Measurements from ENCODE around the gene POLDIP2. TPM values are rescaled to one million over a fixed set of nuclear protein-coding genes. Genes with fewer than 3 reads are reported as not detected.
A peak's percentile ranks its signal among the peaks of the same experiment; 100 is the strongest.

Gene POLDIP2
- total RNA-seq, 2 experiments from 2014 or later: 88.8 to 89.2 TPM

DNA sequence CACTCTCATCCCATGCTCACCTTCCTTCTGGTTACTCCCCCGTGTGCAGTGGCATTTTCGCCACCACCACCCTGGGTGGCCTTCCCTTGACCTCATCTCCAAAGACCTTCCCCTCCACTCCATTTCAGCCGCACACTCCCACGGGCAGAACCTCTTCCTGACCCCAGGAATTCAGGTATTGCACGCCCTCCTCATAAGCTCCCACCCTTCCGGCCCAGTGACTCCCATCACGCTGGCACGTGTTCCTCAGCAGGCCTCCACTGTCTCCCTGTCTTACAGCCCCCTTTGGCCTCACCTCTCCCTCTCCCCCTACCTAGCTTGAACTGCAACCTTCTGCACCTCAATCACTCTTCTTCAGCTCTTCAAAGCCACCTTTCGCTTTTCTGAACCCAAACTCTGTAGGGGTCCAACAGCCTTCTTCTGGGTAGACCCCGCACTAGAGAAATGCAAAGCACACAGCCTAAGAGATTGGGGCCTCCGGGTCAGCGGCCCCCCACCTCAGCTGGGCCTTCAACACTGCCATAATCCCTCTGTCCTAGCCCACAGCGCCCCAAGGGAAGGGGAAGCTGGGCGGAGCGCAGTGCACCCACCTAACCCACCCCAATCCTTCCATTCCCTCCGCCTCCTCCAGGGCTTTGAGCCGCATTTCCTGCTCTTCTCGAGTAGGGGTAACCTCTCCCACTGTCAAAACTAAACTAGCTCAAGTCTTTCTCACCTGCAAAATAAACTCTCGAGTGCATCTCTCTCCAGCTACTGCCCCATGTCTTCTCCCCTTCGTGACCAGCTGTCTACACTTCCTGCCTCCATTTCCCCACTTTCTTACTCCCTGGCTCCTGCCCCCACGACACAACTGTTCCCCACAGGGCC lies 40.0 kb downstream of the POLDIP2 start:
- Histone ChIP-seq H3K79me2 (ENCODE audit: insufficient read depth, low read depth, low read length) (peaks cover 32% of the 10 kb centered on the region), H2AFZ (ENCODE audit: low read length) (peak overlapping the region; percentile 53; the same call in 1 of the 2 replicates), H3K9me3 (ENCODE audit: low read length) (no peaks in the 10 kb centered on the region), H3K4me2 (ENCODE audit: low read length) (peak overlapping the region; percentile 91), H4K20me1 (ENCODE audit: insufficient read depth, low read length) (no peaks in the 10 kb centered on the region), H3K36me3 (ENCODE audit: insufficient read depth, low read length) (peaks cover 23% of the 10 kb centered on the region), H3K27ac (ENCODE audit: low read depth, low read length, poor library complexity, severe bottlenecking) (no peak overlapping the region), H3K4me3 (ENCODE audit: low read depth, low read length, poor library complexity, severe bottlenecking) (peak overlapping the region; percentile 89), H3K4me1 (ENCODE audit: insufficient read depth, low read length, poor library complexity, severe bottlenecking) (peaks cover 27% of the 10 kb centered on the region), H3K9me2 (ENCODE audit: insufficient read depth, low read length) (no peaks in the 10 kb centered on the region)
- intact Hi-C loops (cut with micrococcal nuclease; ENCODE audit: unreplicated experiment): no loop called here
- BruUV-seq (replicated peaks): no TSS peak
- TF ChIP-seq, protein P1, sequence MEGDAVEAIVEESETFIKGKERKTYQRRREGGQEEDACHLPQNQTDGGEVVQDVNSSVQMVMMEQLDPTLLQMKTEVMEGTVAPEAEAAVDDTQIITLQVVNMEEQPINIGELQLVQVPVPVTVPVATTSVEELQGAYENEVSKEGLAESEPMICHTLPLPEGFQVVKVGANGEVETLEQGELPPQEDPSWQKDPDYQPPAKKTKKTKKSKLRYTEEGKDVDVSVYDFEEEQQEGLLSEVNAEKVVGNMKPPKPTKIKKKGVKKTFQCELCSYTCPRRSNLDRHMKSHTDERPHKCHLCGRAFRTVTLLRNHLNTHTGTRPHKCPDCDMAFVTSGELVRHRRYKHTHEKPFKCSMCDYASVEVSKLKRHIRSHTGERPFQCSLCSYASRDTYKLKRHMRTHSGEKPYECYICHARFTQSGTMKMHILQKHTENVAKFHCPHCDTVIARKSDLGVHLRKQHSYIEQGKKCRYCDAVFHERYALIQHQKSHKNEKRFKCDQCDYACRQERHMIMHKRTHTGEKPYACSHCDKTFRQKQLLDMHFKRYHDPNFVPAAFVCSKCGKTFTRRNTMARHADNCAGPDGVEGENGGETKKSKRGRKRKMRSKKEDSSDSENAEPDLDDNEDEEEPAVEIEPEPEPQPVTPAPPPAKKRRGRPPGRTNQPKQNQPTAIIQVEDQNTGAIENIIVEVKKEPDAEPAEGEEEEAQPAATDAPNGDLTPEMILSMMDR (conservative IDR thresholded peaks at IDR 0.05; ENCODE audit: low read length): no peak
- TF ChIP-seq EZH2phosphoT487 (IDR thresholded peaks at IDR 0.05; ENCODE audit: borderline replicate concordance, low read depth, low read length): no peak
- CTCF ChIA-PET (ENCODE audit: unreplicated experiment): interaction anchor here (0.6 kb wide), 1 partner anchor 18 kb away, joined by 3 read pairs; the partner anchor contains the start of gene TNFAIP1
- no peak for DNase-seq (ENCODE audit: low spot score)
- POLR2A ChIA-PET: interaction anchor here (0.6 to 3.8 kb wide), 4 partner anchors 13 to 1454 kb away, joined by 3 to 20 read pairs (median 4); partner anchors contain the start of genes IFT20, POLDIP2 and TNFAIP1

DNA sequence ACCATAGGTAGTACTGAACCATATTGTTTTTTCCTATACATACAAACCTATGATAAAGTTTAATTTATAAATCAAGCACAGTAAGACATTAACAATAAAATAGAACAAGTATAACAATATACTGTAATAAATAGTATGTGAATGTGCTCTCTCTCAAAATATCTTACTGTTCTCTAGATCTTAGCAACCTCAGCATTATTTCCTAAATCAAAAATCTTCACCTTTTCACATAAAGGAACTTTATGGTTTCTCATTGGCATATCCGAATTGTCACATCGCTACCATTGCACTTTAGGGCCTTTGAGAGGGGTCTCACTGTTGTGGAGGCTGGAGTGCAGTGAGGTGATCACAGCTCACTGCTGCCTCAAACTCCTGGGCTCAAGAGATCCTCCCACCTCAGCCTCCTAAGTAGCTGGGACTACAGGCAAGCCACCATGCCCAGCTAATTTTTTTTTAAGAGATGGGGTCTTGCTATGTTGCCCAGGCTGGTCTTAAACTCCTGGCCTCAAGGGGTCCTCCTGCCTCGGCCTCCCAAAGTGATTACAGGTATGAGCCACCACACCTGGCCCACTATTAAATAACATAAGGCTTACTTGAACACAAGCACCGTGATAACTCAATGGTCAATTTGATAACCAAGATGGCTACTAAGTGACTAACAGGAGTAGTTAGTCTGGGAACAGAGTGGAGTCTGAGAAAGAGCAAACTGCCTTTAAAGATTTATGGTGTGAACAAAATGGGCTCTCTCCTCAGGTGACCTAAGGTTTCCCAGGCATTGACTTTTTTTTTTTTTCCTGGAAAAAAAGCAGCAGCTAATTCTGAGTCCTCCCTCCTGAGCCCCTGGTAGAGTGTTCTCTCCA lies 41.3 kb downstream of the POLDIP2 start:
- H4K20me1 ChIP-seq (ENCODE audit: insufficient read depth, low read length): no peaks in the 10 kb centered on the region
- H3K4me1 ChIP-seq (ENCODE audit: insufficient read depth, low read length, poor library complexity, severe bottlenecking): peaks cover 19% of the 10 kb centered on the region
- H3K4me3 ChIP-seq (ENCODE audit: low read depth, low read length, poor library complexity, severe bottlenecking): no peak overlapping the region
- no peaks in the 10 kb centered on the region for H3K9me2 ChIP-seq (ENCODE audit: insufficient read depth, low read length)
- BruUV-seq (replicated peaks): no TSS peak
- no peak overlapping the region for H2AFZ ChIP-seq (ENCODE audit: low read length)
- H3K9me3 ChIP-seq (ENCODE audit: low read length): no peaks in the 10 kb centered on the region
- peaks cover 10% of the 10 kb centered on the region; the same call in 1 of the 2 replicates for H3K36me3 ChIP-seq (ENCODE audit: insufficient read depth, low read length)
- ChIA-PET POLR2A (no interaction called here), CTCF (ENCODE audit: unreplicated experiment) (no interaction called here)
- intact Hi-C loops (cut with micrococcal nuclease; ENCODE audit: unreplicated experiment): no loop called here
- DNase-seq (ENCODE audit: low spot score): no peak
- no peak overlapping the region for H3K27ac ChIP-seq (ENCODE audit: low read depth, low read length, poor library complexity, severe bottlenecking)
- H3K79me2 ChIP-seq (ENCODE audit: insufficient read depth, low read depth, low read length): peaks cover 19% of the 10 kb centered on the region
- no peak for TF ChIP-seq EZH2phosphoT487 (IDR thresholded peaks at IDR 0.05; ENCODE audit: borderline replicate concordance, low read depth, low read length)
- TF ChIP-seq, protein P1 (conservative IDR thresholded peaks at IDR 0.05; ENCODE audit: low read length): no peak
- no peak overlapping the region for H3K4me2 ChIP-seq (ENCODE audit: low read length)

Measured in OCI-LY7 (cell line).